ENCODE measurements around the gene CAVIN4.

The CAVIN4 gene, protein sequence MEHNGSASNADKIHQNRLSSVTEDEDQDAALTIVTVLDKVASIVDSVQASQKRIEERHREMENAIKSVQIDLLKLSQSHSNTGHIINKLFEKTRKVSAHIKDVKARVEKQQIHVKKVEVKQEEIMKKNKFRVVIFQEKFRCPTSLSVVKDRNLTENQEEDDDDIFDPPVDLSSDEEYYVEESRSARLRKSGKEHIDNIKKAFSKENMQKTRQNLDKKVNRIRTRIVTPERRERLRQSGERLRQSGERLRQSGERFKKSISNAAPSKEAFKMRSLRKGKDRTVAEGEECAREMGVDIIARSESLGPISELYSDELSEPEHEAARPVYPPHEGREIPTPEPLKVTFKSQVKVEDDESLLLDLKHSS
- total RNA-seq: 0.23 to 0.78 (median 0.49) reads per million in 9 experiments

DNA sequence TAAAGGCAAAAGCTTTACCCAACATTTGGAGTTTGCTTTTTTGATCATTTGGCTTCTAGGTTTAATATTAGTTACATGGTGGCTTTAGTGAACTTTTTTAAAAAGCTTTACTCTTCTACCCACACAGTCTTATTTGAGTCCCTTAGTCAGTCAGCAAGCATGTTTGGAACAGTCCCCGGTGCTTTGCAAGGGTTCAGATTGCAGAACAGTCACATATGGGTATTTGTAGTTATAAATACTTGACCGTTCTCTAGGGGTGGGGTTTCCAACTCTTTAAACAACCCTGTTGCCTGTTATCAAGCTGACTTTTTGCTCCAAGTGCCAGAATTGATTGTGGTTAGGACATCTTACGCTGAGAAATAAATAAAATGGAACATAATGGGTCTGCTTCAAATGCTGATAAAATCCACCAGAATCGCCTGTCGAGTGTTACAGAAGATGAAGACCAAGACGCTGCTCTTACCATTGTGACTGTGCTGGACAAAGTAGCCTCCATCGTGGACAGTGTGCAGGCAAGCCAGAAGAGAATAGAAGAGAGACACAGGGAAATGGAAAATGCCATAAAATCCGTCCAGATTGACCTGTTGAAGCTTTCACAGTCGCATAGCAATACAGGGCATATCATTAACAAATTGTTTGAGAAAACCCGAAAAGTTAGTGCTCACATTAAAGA, at the start of gene CAVIN4:
TSS of gene CAVIN4 (plus strand) at position 304 of the 673 bp plus-strand sequence. CDS start at position 369, 65 bp downstream.
- H3K27ac Mint-ChIP-seq: no peak within 1 kb of the TSS
- no peaks in the 10 kb centered on the region for H3K27me3 Mint-ChIP-seq
- H3K4me1 Mint-ChIP-seq (ENCODE audit: low read depth in 2 of 2): no peaks in the 10 kb centered on the region
- no peak within 1 kb of the TSS for H3K4me3 Mint-ChIP-seq
- no peaks in the 10 kb centered on the region for H3K9me3 Mint-ChIP-seq
- ATAC-seq (replicated peaks) (no peak), DNase-seq (no peak)
- H3K36me3 Mint-ChIP-seq (ENCODE audit: insufficient read depth): no peaks in the 10 kb centered on the region

DNA sequence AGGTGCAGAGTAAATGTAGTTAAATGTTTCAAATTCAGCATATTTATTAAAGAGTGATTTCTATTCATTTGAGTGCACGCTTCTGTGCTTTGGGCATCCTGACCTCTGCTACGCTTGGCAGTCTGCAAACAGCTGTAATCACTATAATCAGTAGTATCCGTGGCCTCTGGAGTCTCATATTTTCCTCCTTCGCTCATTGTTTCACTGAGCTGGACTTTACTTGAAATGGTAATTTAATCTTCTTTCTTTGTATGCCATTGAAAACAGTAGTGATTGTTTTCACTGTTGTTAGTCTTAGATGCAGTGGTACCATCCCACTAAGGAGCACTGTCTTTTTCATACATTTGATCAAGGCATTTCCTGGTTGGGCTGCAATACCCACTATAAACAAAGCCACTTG, 43.5 kb upstream of the CAVIN4 start:
- DNase-seq (no peak), ATAC-seq (replicated peaks) (no peak)
- H3K27me3 Mint-ChIP-seq: no peaks in the 10 kb centered on the region
- no peaks in the 10 kb centered on the region for H3K4me1 Mint-ChIP-seq (ENCODE audit: low read depth in 2 of 2)
- no peaks in the 10 kb centered on the region for H3K9me3 Mint-ChIP-seq
- no peaks in the 10 kb centered on the region for H3K36me3 Mint-ChIP-seq (ENCODE audit: insufficient read depth)
- no peak overlapping the region for H3K27ac Mint-ChIP-seq
- no peak overlapping the region for H3K4me3 Mint-ChIP-seq

DNA sequence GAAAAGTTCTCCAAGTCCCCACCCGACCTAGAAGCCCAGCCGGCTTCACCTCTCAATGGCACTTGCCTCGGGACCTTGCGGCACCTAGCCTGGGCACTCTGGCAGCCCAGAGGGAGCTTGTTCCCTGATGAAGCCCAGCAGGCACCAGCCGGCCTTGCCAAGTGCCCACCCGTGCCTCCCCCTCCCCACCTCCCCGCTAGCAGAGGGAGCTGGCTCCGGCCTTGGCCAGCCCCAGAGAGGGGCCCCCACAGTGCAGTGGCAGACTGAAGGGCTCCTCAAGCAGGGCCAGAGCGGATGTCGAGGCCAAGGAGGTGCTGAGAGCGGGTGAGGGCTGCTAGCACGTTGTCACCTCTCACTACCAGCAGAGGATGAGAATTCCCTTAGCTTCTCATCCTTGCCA, 37.6 kb upstream of the CAVIN4 start:
- ATAC-seq (replicated peaks): no peak
- H3K9me3 Mint-ChIP-seq: peaks cover 0 to 1% of the 10 kb centered on the region in 2 donors
- no peaks in the 10 kb centered on the region for H3K36me3 Mint-ChIP-seq (ENCODE audit: insufficient read depth)
- H3K27me3 Mint-ChIP-seq: no peaks in the 10 kb centered on the region
- H3K4me3 Mint-ChIP-seq: no peak overlapping the region
- H3K27ac Mint-ChIP-seq: no peak overlapping the region
- no peaks in the 10 kb centered on the region for H3K4me1 Mint-ChIP-seq (ENCODE audit: low read depth in 2 of 2)
- DNase-seq: no peak

DNA sequence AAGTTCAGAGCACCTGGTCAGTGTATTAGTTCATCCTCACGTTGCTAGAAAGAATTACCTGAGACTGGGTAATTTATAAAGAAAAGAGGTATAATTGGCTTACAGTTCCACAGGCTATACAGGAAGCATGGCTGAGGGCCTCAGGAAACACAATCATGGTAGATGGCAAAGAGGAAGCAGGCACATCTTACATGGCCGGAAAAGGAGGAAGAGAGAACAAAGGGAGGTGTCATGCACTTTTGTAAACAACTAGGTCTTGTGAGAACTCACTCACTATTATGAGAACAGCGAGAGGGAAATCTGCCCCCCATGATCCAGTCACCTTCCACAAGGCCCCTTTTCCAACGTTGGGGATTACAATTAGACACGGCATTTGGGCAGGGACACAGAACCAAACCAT, 28.8 kb upstream of the CAVIN4 start:
- Mint-ChIP-seq H3K36me3 (ENCODE audit: insufficient read depth) (no peaks in the 10 kb centered on the region), H3K4me3 (no peak overlapping the region), H3K4me1 (ENCODE audit: low read depth in 2 of 2) (no peaks in the 10 kb centered on the region), H3K9me3 (peaks cover 0 to 1% of the 10 kb centered on the region in 2 donors), H3K27me3 (no peaks in the 10 kb centered on the region), H3K27ac (no peak overlapping the region)
- ATAC-seq (replicated peaks): no peak
- no peak for DNase-seq

DNA sequence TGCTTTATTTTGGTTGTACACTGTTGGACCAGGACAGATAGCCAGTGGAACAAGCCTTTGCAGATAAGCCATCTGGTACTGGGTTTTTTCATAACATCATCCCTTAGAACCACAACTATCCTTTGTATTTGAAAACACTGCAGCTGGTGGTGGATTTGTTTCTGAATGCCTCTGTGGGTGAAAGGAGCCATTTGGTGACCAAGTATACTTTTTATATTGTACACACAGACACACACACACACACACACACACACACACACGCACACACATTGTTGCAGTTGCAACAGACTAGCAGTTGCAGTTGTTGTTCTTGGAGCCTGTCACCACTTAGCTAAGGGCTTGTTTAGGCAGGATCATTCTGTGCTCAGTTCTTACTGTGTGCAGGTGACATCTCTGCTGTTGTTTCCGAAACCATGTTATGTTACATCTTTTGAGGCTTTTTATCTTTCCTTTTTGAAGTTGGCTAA, 22.9 kb upstream of the CAVIN4 start:
- Mint-ChIP-seq H3K27ac (no peak overlapping the region), H3K9me3 (no peaks in the 10 kb centered on the region), H3K36me3 (ENCODE audit: insufficient read depth) (no peaks in the 10 kb centered on the region), H3K4me1 (ENCODE audit: low read depth in 2 of 2) (no peaks in the 10 kb centered on the region), H3K27me3 (no peaks in the 10 kb centered on the region), H3K4me3 (no peak overlapping the region)
- DNase-seq (no peak), ATAC-seq (replicated peaks) (no peak)

DNA sequence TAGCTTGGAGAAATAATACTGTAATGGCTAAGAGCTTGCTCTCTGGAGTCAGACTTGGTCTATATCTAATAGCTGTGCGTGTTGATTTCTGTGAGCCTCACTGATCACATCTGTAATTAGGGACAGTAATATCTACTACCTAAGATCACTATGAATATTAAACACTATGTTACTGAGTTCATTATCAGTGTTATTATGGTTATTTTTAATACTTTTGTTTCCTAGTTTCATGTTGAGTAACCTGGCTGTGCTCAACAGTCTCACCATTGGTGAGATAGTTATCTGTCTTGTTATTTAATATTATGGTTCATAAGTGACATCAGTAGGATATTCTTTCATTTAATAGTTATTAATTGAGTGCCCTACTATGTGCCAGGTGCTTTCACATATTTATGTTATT, 22.4 kb upstream of the CAVIN4 start:
- no peaks in the 10 kb centered on the region for H3K27me3 Mint-ChIP-seq
- no peak overlapping the region for H3K27ac Mint-ChIP-seq
- H3K4me1 Mint-ChIP-seq (ENCODE audit: low read depth in 2 of 2): no peaks in the 10 kb centered on the region
- no peak overlapping the region for H3K4me3 Mint-ChIP-seq
- ATAC-seq (replicated peaks) (no peak), DNase-seq (no peak)
- no peaks in the 10 kb centered on the region for H3K36me3 Mint-ChIP-seq (ENCODE audit: insufficient read depth)
- no peaks in the 10 kb centered on the region for H3K9me3 Mint-ChIP-seq

DNA sequence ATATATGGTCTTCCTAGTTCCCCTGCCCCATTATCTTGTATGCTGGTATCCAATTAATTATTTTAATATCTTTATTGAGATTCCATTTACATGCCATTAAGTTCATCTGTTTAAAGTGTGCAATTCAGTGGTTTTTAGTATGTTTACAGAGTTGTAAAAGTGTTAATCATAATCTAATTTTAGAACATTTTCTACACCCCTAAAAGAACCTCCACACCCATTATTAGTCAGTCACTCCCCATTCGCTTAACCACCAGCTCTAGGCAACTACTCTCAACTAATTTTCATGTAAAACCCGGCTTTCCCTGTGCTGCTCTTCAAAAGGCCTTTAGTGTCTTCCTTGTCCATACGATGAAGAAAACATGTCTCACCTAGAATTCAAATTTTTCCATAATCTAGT, 20.8 kb upstream of the CAVIN4 start:
- no peak overlapping the region for H3K27ac Mint-ChIP-seq
- no peak for ATAC-seq (replicated peaks)
- no peak overlapping the region for H3K4me3 Mint-ChIP-seq
- no peaks in the 10 kb centered on the region for H3K27me3 Mint-ChIP-seq
- no peak for DNase-seq
- no peaks in the 10 kb centered on the region for H3K9me3 Mint-ChIP-seq
- no peaks in the 10 kb centered on the region for H3K4me1 Mint-ChIP-seq (ENCODE audit: low read depth in 2 of 2)
- H3K36me3 Mint-ChIP-seq (ENCODE audit: insufficient read depth): no peaks in the 10 kb centered on the region

DNA sequence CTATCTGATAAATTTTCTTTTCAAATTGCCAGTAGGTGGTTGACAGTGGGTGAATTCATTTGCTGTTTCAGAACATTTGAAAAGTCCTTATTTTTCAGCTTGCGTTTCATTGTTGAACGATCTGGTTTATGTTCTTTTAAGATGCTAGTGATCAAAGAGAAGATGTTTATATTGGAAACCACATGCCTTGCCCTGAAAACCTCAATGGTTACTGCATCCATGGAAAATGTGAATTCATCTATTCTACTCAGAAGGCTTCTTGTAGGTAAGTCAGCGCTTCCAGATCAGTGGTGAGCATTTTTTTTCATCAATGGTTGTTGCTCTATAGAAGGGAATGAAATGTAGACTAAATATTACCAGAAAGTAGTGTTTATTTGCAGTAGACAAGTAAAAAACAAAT, 16.6 kb upstream of the CAVIN4 start:
- DNase-seq (no peak), ATAC-seq (replicated peaks) (no peak)
- Mint-ChIP-seq H3K4me1 (ENCODE audit: low read depth in 2 of 2) (no peaks in the 10 kb centered on the region), H3K27ac (no peak overlapping the region), H3K36me3 (ENCODE audit: insufficient read depth) (no peaks in the 10 kb centered on the region), H3K27me3 (no peaks in the 10 kb centered on the region), H3K9me3 (no peaks in the 10 kb centered on the region), H3K4me3 (no peak overlapping the region)

DNA sequence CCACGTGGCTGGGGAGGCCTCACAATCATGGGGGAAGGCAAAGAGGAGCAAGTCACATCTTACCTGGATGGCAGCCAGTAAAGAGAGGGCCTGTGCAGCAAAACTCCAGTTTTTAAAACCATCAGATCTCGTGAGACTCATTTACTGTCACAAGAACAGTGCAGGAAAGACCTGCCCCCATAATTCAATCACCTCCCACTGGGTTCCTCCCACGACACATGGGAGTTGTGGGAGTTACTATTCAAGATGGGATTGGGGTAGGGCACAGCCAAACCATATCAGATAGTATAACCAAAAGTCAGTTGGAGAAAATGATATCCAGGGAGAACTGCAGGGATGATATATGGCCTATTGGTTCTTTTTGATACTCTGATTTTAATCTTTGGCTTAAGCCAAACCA, 10.0 kb upstream of the CAVIN4 start:
- ATAC-seq (replicated peaks): no peak
- H3K4me1 Mint-ChIP-seq (ENCODE audit: low read depth in 2 of 2): no peaks in the 10 kb centered on the region
- no peaks in the 10 kb centered on the region for H3K27me3 Mint-ChIP-seq
- H3K4me3 Mint-ChIP-seq: no peak overlapping the region
- DNase-seq: no peak
- no peaks in the 10 kb centered on the region for H3K36me3 Mint-ChIP-seq (ENCODE audit: insufficient read depth)
- H3K27ac Mint-ChIP-seq: no peak overlapping the region
- H3K9me3 Mint-ChIP-seq: peaks cover 0 to 1% of the 10 kb centered on the region in 2 donors

DNA sequence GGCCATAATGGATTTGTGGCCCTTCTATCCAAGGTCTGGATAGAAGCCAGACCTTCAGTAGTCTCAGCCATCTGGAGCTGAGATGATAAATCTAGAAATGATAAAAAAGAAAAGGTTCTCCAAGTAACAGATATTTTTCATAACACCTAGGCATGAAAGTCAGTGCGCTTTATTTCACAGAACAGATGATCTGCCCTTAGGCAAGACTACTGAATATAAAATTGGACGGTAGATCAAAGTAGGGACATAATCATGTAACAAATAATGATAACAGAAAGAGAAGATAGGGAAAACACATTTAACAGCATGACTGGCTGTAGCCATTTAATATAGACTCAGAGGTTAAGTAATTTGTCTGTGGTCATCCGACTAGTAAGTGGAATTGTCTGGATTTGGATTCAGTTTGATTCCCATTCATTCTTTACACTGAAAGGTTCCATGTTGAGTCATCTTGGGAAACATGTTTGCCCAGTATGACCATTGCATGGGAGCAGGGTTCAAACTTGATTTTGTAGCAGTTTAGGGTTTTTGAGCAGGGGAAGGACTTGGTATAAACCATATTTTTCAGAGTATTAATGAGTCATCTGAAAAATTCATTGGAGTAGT, 4.1 kb upstream of the CAVIN4 start:
- H3K27ac Mint-ChIP-seq: no peak overlapping the region
- H3K9me3 Mint-ChIP-seq: peaks cover 0 to 1% of the 10 kb centered on the region in 2 donors
- DNase-seq (no peak), ATAC-seq (replicated peaks) (no peak)
- no peak overlapping the region for H3K4me3 Mint-ChIP-seq
- H3K4me1 Mint-ChIP-seq (ENCODE audit: low read depth in 2 of 2): no peaks in the 10 kb centered on the region
- H3K36me3 Mint-ChIP-seq (ENCODE audit: insufficient read depth): no peaks in the 10 kb centered on the region
- H3K27me3 Mint-ChIP-seq: no peaks in the 10 kb centered on the region

DNA sequence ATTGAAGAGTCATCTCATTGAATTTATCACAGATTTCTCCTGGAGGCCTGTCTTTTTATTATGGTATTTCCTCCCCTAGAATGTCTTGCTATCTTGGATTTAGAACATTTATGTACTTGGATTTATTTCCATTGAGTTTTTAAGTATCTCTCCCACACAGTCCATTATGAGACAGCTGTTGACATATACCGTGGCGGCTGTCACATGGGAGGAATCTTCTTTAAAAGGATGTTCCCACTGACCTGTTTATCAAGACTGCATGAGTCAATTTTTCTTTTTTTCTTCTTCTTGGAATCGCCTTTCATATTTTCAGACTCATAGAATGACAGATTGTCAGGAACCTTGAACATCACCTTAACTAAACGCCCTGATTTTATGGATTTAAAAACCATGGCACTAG, 2.9 kb upstream of the CAVIN4 start:
- Mint-ChIP-seq H3K27me3 (no peaks in the 10 kb centered on the region), H3K36me3 (ENCODE audit: insufficient read depth) (no peaks in the 10 kb centered on the region), H3K27ac (no peak overlapping the region), H3K9me3 (peaks cover 0 to 1% of the 10 kb centered on the region in 2 donors), H3K4me3 (no peak overlapping the region), H3K4me1 (ENCODE audit: low read depth in 2 of 2) (no peaks in the 10 kb centered on the region)
- DNase-seq (no peak), ATAC-seq (replicated peaks) (no peak)

DNA sequence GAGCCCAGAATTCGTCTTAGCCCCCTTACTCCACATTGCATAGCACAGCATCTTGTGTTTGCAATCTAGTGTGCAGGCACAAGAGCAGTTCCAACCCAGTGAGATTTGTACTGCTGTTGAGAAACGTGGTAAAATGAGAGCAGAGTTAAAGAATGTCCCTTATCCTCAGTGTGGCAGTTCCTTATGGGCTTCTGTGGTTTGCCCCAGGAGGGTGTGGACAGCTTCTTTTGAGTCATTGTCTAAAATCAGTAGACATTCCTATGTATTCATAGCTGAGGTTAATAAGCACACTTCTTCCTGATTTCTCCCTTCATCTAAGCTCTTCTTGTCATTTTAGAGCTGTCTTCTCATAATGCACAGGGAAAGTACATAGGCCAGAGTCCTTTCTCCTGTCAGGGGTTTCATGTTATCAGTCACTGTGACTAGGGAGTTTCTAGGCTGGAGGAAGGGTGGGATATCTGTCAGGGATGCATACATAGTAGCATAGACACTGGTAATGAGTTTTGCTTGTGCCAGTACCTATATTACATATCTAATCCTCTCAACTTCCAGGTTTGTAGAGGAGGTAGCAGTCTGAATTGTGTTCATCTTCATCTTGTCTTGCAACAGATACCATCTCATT, 2.0 kb upstream of the CAVIN4 start:
- ATAC-seq (replicated peaks) (no peak), DNase-seq (no peak)
- no peaks in the 10 kb centered on the region for H3K4me1 Mint-ChIP-seq (ENCODE audit: low read depth in 2 of 2)
- H3K9me3 Mint-ChIP-seq: no peaks in the 10 kb centered on the region
- H3K4me3 Mint-ChIP-seq: no peak overlapping the region
- no peaks in the 10 kb centered on the region for H3K36me3 Mint-ChIP-seq (ENCODE audit: insufficient read depth)
- H3K27ac Mint-ChIP-seq: no peak overlapping the region
- no peaks in the 10 kb centered on the region for H3K27me3 Mint-ChIP-seq

DNA sequence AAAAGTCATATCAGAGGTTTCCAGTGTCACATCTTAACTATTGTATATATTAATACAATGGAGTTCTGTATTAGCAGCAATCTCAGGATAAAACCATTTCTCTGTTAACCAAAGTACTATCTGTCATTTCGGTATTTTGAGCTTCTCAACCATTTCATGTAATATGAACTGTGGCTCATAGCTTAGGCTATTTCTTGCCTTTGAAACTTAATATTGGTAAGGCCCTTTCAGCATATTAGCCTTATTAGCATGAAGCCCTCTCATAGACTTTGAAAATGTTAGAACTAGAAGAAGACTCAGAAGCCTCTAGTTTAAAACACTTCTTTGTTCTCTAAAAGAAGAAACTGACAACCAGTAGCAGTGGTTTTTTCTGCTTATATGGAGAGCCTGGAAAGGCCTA, 731 bp downstream of the CAVIN4 start:
- ATAC-seq (replicated peaks) (no peak), DNase-seq (no peak)
- Mint-ChIP-seq H3K4me1 (ENCODE audit: low read depth in 2 of 2) (no peaks in the 10 kb centered on the region), H3K9me3 (no peaks in the 10 kb centered on the region), H3K36me3 (ENCODE audit: insufficient read depth) (no peaks in the 10 kb centered on the region), H3K4me3 (no peak overlapping the region), H3K27me3 (no peaks in the 10 kb centered on the region), H3K27ac (no peak overlapping the region)

All from effector memory CD8-positive, alpha-beta T cell (primary cell).